PC-9 (cell line): ENCODE measurements around the gene SLC16A9. TPM values are rescaled to one million over a fixed set of nuclear protein-coding genes. Genes with fewer than 3 reads are reported as not detected.
"Not testable (repeated sequence)": the region's sequence is repeated elsewhere in the genome, so short reads cannot be mapped to it uniquely, and the experiment has no call there.

Experiments
- BruUV-seq: library from RNA; stranded (reverse); fragments of 400-500 nt; replicated peaks from 2 replicates; lab custom pipeline; 2021; lab: Mats Ljungman, UMichigan
- CTCF ChIA-PET: fragments of 300-600 bp; sonication (Branson Sonifier 250); formaldehyde crosslinking; loops from one replicate; lab custom pipeline; 2022; ENCODE audit warnings: antibody characterized with exemption; lab: Charles Lee
- POLR2A ChIA-PET: fragments of 300-600 bp; sonication (Branson Sonifier 250); formaldehyde crosslinking; loops from one replicate; lab custom pipeline; 2022; ENCODE audit warnings: antibody characterized with exemption; ENCODE audit not compliant: unreplicated experiment; lab: Charles Lee
- DNase-seq, 2 experiments: peaks; one replicate each; pipeline versions ENCODE4 v3.0.0 to v3.0.0-alpha.2; 2015 to 2022; ENCODE audit warnings: mixed read lengths in 1 of 2
- H2AFZ ChIP-seq: fragments of 200-600 bp; sonication (generic); 2 replicates; pipeline ENCODE4 v1.8.1; 2017; ENCODE audit warnings: antibody characterized with exemption
- H3F3A ChIP-seq: fragments of 200-600 bp; sonication (generic); 2 replicates; pipeline ENCODE4 v1.8.1; 2017; ENCODE audit warnings: antibody characterized with exemption, mild to moderate bottlenecking, low read depth; ENCODE audit not compliant: insufficient read depth
- H3K27ac ChIP-seq: fragments of 200-600 bp; sonication (generic); 2 replicates; pipeline ENCODE4 v1.6.1; 2016; ENCODE audit warnings: mixed run types
- H3K27me3 ChIP-seq: fragments of 200-600 bp; sonication (generic); 2 replicates; pipeline ENCODE4 v1.6.1; 2016; ENCODE audit warnings: low read depth, mixed run types; ENCODE audit not compliant: insufficient read depth
- H3K36me3 ChIP-seq: fragments of 200-600 bp; sonication (generic); 2 replicates; pipeline ENCODE4 v1.6.1; 2016; ENCODE audit warnings: low read depth, mixed run types
- H3K4me1 ChIP-seq: fragments of 200-600 bp; sonication (generic); replicated peaks from 2 replicates; pipeline ENCODE4 v1.6.1; 2016; ENCODE audit warnings: mixed run types; ENCODE audit not compliant: insufficient read depth
- H3K4me2 ChIP-seq: fragments of 200-600 bp; sonication (generic); 2 replicates; pipeline ENCODE4 v1.6.1; 2017; ENCODE audit warnings: mixed run types
- H3K4me3 ChIP-seq: fragments of 200-600 bp; sonication (generic); 2 replicates; pipeline ENCODE4 v1.6.1; 2016; ENCODE audit warnings: mixed run types
- H3K79me2 ChIP-seq: fragments of 200-600 bp; sonication (generic); 2 replicates; pipeline ENCODE4 v1.6.1; 2017; ENCODE audit warnings: low read depth, mixed run types
- H3K9me2 ChIP-seq: fragments of 200-600 bp; sonication (generic); 2 replicates; pipeline ENCODE4 v1.8.1; 2017; ENCODE audit warnings: mild to moderate bottlenecking; ENCODE audit not compliant: insufficient read depth
- H3K9me3 ChIP-seq: fragments of 200-600 bp; sonication (generic); 2 replicates; pipeline ENCODE4 v1.8.1; 2016; ENCODE audit warnings: low read depth; ENCODE audit not compliant: insufficient read depth
- H4K20me1 ChIP-seq: fragments of 200-600 bp; sonication (generic); 2 replicates; pipeline ENCODE4 v1.8.1; 2017; ENCODE audit not compliant: insufficient read depth
- CTCF ChIP-seq: fragments of 200-600 bp; sonication (generic); conservative IDR thresholded peaks from 2 replicates; pipeline ENCODE4 v1.6.1; 2017; ENCODE audit warnings: mixed run types, antibody characterized with exemption, mild to moderate bottlenecking, moderate library complexity
- EZH2 ChIP-seq: fragments of 200-600 bp; sonication (generic); IDR thresholded peaks from 2 replicates; pipeline ENCODE4 v1.8.0; 2017; ENCODE audit warnings: antibody characterized with exemption, low read depth
- intact Hi-C: fragments of 100-400 bp; cut with micrococcal nuclease; formaldehyde crosslinking; loops from one replicate; pipeline ENCODE4 v1.10.0; 2022; ENCODE audit not compliant: unreplicated experiment
- total RNA-seq: library from RNA; stranded (reverse); gene quantifications from 2 replicates; pipeline ENCODE4 v1.2.3, GENCODE V29; 2021

The SLC16A9 gene
- total RNA-seq, 1 experiment from 2014 or later: not detected

GRCh38 chr10:59735296-59735695 lies 25.6 kb upstream of the SLC16A9 start:
- H3K27ac ChIP-seq: no peak overlapping the region
- intact Hi-C loops: no loop called here
- POLR2A ChIA-PET: no interaction called here
- no peaks in the 10 kb centered on the region for H3K36me3 ChIP-seq
- TF ChIP-seq EZH2 (no peak), CTCF (no peak)
- H4K20me1 ChIP-seq: no peaks in the 10 kb centered on the region
- no peaks in the 10 kb centered on the region for H3K4me1 ChIP-seq
- H3K4me3 ChIP-seq: no peak overlapping the region
- H3F3A ChIP-seq: no peaks in the 10 kb centered on the region
- no peaks in the 10 kb centered on the region for H3K9me3 ChIP-seq
- no peaks in the 10 kb centered on the region for H3K27me3 ChIP-seq
- no peaks in the 10 kb centered on the region for H3K9me2 ChIP-seq
- CTCF ChIA-PET: no interaction called here
- no peak overlapping the region for H2AFZ ChIP-seq
- no TSS peak for BruUV-seq
- no peak overlapping the region for H3K4me2 ChIP-seq
- H3K79me2 ChIP-seq: no peaks in the 10 kb centered on the region
- no peak for DNase-seq

GRCh38 chr10:59734014-59734462 lies 24.4 kb upstream of the SLC16A9 start:
- ChIA-PET POLR2A (no interaction called here), CTCF (no interaction called here)
- Histone ChIP-seq H3K4me1 (no peaks in the 10 kb centered on the region), H3K79me2 (no peaks in the 10 kb centered on the region), H3K9me2 (no peaks in the 10 kb centered on the region), H3K4me3 (no peak overlapping the region), H3K27ac (no peak overlapping the region), H3K4me2 (no peak overlapping the region), H3K36me3 (no peaks in the 10 kb centered on the region), H4K20me1 (no peaks in the 10 kb centered on the region), H3K9me3 (no peaks in the 10 kb centered on the region), H3F3A (no peaks in the 10 kb centered on the region), H3K27me3 (no peaks in the 10 kb centered on the region), H2AFZ (no peak overlapping the region)
- intact Hi-C loops: no loop called here
- no peak for DNase-seq
- no TSS peak for BruUV-seq
- TF ChIP-seq CTCF: no peak

DNA sequence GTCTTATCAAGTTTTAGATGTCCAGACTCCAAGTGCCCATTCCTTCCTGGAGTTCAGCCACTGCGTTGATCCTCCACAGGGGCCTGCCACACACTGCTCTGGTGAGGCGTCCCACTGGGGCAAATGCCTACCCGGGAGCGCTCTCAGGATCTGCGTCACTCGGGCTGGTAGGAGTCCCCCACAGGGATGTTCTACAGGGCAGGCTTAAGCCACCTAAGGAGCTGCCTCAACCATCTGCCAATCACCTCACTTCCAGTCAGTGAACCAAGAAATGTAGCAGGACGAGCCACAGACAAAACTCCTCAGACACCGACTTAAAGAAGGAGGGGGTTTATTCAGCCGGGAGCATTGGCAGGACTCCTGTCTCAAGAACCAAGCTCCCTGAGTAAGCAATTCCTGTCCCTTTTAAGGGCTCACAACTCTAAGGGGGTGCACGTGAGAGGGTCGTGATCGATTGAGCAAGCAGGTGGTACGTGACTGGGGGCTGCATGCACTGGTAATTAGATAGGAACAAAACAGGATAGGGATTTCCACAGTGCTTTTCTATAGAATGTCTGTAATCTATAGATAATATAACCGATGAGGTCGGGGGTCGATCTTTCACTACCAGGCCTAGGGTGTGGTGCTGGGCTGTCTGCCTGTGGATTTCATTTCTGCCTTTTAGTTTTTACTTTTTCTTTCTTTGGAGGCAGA lies 23.8 kb upstream of the SLC16A9 start:
- POLR2A ChIA-PET, H2AFZ ChIP-seq, H3K4me3 ChIP-seq, H4K20me1 ChIP-seq, H3F3A ChIP-seq, H3K27me3 ChIP-seq, BruUV-seq, DNase-seq, H3K36me3 ChIP-seq, H3K27ac ChIP-seq, H3K4me2 ChIP-seq, CTCF ChIA-PET, H3K4me1 ChIP-seq, H3K9me3 ChIP-seq, intact Hi-C loops, H3K79me2 ChIP-seq, H3K9me2 ChIP-seq: not testable (repeated sequence)

GRCh38 chr10:59732849-59733248 lies 23.2 kb upstream of the SLC16A9 start:
- BruUV-seq, H3K27ac ChIP-seq, H3K9me2 ChIP-seq, H3K36me3 ChIP-seq, H3K79me2 ChIP-seq, H4K20me1 ChIP-seq, H3K27me3 ChIP-seq, H3K4me1 ChIP-seq, DNase-seq, POLR2A ChIA-PET, H3K4me3 ChIP-seq, H3F3A ChIP-seq, H3K4me2 ChIP-seq, CTCF ChIA-PET, intact Hi-C loops, H3K9me3 ChIP-seq, H2AFZ ChIP-seq: not testable (repeated sequence)

DNA sequence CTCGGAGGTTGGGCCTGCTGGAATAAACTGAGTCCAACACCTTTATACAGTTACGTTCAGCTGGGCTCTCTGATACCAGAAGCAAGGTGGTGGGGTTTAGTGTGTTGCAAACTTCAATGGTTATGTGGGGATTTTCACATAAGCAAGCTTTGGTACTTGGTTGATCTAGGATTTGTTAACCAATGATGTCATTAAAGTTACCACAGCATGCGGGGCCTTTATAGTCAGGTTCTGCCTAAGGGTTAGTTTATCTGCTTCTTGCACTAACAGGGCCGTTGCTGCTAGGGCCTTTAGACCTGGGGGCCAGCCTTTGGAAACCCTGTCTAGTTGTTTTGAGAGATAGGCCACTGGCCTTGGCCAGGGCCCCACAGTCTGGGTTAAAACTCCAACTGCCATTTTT lies 19.5 kb upstream of the SLC16A9 start:
- CTCF ChIA-PET, BruUV-seq, POLR2A ChIA-PET: not testable (repeated sequence)

More for the DNA sequence above, 19.5 kb upstream of the SLC16A9 start:
- H3K4me2 ChIP-seq, DNase-seq, H3K27me3 ChIP-seq, H3K27ac ChIP-seq, H3K9me2 ChIP-seq, H3K36me3 ChIP-seq, H3K4me1 ChIP-seq, H4K20me1 ChIP-seq, H3K9me3 ChIP-seq, H3K4me3 ChIP-seq, H3K79me2 ChIP-seq, H2AFZ ChIP-seq, intact Hi-C loops, H3F3A ChIP-seq: not testable (repeated sequence)
